HTR-8/SVneo (cell line): ENCODE results near the gene RNF182.
"Not testable (repeated sequence)": the region's sequence is repeated elsewhere in the genome, so short reads cannot be mapped to it uniquely, and the experiment has no call there.

Experiments
- DNase-seq: peaks from one replicate; pipeline ENCODE4 v3.0.0; 2011; ENCODE audit warnings: low spot score, mixed read lengths; ENCODE audit not compliant: insufficient read length
- FAIRE-seq: peaks from 2 replicates; lab custom pipeline; 2011; peaks lifted over from hg19 to GRCh38; lab: Jason Lieb, UNC

The RNF182 gene

GRCh38 chr6:13947611-13948178 is 22.9 kb downstream of the RNF182 start:
- FAIRE-seq: no peak

GRCh38 chr6:13952101-13952500 is 27.3 kb downstream of the RNF182 start:
- DNase-seq (no peak), FAIRE-seq (no peak)

More at GRCh38 chr6:13947611-13948178, 22.9 kb downstream of the RNF182 start:
- DNase-seq: no peak

- FAIRE-seq (peak; percentile 82), DNase-seq (peak; percentile 12)
Measured at GRCh38 chr6:13953061-13953705, 28.4 kb downstream of the RNF182 start.

- DNase-seq: no peak
- no peak for FAIRE-seq
Measured at GRCh38 chr6:13965582-13966127, 40.9 kb downstream of the RNF182 start.

GRCh38 chr6:13971303-13971702 is 46.6 kb downstream of the RNF182 start:
- FAIRE-seq: no peak
- no peak for DNase-seq

GRCh38 chr6:13972602-13973001 is 47.9 kb downstream of the RNF182 start:
- not testable (repeated sequence) for FAIRE-seq

GRCh38 chr6:13973422-13973821 is 48.7 kb downstream of the RNF182 start:
- FAIRE-seq, DNase-seq: not testable (repeated sequence)

More at GRCh38 chr6:13972602-13973001, 47.9 kb downstream of the RNF182 start:
- not testable (repeated sequence) for DNase-seq

- no peak for DNase-seq
Measured at GRCh38 chr6:13978102-13978640, 53.4 kb downstream of the RNF182 start.

GRCh38 chr6:13978787-13979186 is 54.0 kb downstream of the RNF182 start:
- no peak for FAIRE-seq
- no peak for DNase-seq

More at GRCh38 chr6:13978102-13978640, 53.4 kb downstream of the RNF182 start:
- FAIRE-seq: peak; percentile 4

GRCh38 chr6:13979284-13980171 is 54.8 kb downstream of the RNF182 start:
- no peak for FAIRE-seq
- DNase-seq: no peak

GRCh38 chr6:13980534-13980933 is 55.8 kb downstream of the RNF182 start:
- no peak for DNase-seq
- FAIRE-seq: no peak

- no peak for DNase-seq
Measured at GRCh38 chr6:13985663-13986325, 61.0 kb downstream of the RNF182 start.

GRCh38 chr6:13986700-13987399 is 62.1 kb downstream of the RNF182 start:
- no peak for FAIRE-seq
- DNase-seq: no peak

More at GRCh38 chr6:13985663-13986325, 61.0 kb downstream of the RNF182 start:
- FAIRE-seq: no peak

- DNase-seq (no peak), FAIRE-seq (no peak)
Measured at GRCh38 chr6:13987400-13987865, 62.7 kb downstream of the RNF182 start.

GRCh38 chr6:13988049-13988738 is 63.4 kb downstream of the RNF182 start:
- no peak for DNase-seq
- FAIRE-seq: no peak

- DNase-seq (no peak), FAIRE-seq (no peak)
Measured at GRCh38 chr6:13988908-13989307, 64.2 kb downstream of the RNF182 start.

- FAIRE-seq (no peak), DNase-seq (peak; percentile 9)
Measured at GRCh38 chr6:13989496-13990144, 64.9 kb downstream of the RNF182 start.

- FAIRE-seq (no peak), DNase-seq (no peak)
Measured at GRCh38 chr6:13990796-13991195, 66.0 kb downstream of the RNF182 start.
